HG03565 (cell line): Measurements from ENCODE around the gene RSPH10B2.
"Not testable (repeated sequence)": the region's sequence is repeated elsewhere in the genome, so short reads cannot be mapped to it uniquely, and the experiment has no call there.

ENCODE experiments used
- ATAC-seq: cut with Tn5 transposase; IDR thresholded peaks from one replicate; pipeline ENCODE4 v1.9.1; 2021; ENCODE audit warnings: mild to moderate bottlenecking, moderate library complexity; ENCODE audit not compliant: unreplicated experiment

Gene RSPH10B2

DNA sequence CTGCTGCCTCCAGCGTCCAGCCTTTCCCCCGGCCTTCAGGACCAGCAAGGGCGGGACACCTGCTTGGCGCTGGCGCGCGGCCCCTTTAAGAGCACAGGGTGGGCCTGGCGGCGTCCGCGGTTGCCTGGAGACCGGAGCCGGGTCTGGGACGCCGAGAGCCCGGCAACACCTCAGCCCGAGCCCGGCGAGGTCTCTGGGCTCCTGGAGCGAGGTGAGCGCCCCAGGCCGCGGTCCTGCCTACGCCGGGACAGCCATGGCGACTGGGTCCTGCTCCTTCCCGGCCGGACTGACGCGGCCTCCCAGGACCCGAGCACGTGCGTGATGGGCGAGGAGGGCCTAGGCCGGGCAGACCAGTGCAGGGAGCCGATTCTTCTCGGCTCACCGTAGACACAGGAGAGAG, at the start of gene RSPH10B2:
TSS of gene RSPH10B2 (plus strand) at position 140 of the 400 bp plus-strand sequence. CDS start 3,575 bp downstream, outside the sequence.
- not testable (repeated sequence) for ATAC-seq

DNA sequence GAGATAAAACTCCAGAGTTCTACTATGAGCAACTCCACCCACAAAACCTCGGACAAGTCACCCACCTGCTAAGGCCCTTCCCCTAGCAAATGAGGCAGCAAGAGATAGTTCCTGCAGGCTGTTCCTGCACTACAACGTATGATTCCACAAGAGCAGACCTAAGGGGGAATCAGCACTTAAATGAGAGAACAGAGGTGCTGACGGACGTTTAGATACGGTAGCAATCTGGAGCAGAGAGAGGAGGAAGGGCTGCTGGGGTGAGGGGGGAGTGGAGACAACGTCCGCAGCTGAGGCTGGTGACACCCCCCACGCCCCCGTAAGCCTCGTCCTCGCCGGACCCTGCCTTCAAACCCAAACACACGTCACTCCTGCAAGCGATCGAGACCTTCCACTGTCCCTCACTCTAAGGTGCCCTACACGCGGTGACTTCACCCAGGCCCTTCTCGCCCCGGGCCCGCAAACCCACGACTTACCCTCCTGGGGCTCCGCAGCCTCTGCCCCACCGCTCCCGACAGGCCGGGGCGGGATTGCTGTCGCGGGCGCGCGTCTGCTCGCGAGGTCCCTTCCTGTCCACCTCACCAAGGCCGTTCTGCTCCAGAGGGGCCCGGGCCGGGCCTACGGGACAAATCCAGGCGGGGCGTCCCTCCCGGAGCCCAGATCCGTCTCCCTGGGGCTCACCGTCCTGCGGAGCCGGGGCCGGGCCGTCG, 47.8 kb upstream of the RSPH10B2 start:
- ATAC-seq, result peak; percentile 6

- peak; percentile 84 for ATAC-seq
Observed at GRCh38 chr7:6706666-6707407, 47.1 kb upstream of the RSPH10B2 start, which contains the start of gene ZNF12. ZNF12 (minus strand) TSS chr7:6706947; CDS start chr7:6705173, 1,774 bp downstream.

DNA sequence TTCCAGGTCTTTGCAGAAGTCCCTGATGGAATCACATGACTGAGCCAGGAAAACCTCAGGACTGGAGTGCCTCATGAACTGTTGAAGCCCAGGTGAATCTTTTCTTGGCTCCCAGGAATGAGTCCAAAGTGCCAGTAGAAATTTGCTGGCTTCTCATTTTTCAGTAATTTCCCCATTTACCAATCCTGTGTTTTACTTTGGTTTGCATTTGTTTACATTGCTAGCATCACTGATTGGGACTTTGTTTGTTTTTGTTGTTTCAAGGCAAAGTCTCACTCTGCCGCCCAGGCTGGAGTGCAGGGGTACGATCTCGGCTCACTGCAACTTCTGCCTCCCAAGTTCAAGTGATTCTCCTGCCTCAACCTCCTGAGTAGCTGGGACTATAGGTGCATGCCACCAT, 45.6 kb upstream of the RSPH10B2 start:
- ATAC-seq, result no peak

DNA sequence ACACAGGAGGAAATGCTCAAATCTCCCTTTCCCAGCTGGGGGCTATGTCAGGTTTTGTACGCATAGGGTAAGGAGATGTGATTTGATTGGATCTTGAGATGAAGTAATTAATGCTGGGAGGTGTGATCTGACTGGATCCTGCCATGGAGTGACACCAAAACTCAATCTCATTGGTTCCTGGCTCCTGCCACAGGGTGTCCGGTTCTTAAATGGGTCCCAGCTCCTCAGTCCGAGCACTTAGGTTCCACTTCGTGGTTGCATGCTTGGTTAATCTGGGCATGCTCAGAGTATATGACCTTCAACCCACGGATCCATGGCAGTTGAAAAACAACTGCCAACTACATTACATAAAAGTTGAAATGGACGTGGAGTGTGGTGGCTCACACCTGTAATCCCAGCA, 44.1 kb upstream of the RSPH10B2 start:
- no peak for ATAC-seq

DNA sequence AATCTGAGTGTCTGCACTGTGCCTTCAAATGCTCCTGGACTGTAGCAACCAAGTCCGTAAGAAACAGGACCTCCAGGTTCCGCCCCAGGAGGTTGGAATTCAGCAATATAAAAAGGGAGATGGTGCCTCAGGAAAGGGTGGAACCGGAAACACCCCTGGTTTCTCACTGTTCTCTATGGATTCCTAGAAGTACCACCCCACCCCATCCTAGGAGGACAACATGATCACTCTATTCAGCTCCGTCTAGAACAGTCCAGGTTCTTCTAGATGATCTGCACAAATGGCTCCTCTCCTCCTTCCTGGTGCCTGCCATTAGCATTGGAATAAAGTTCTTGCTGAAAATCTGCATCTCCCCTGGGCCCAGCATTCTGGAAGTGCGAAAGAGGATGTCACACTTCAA, 39.5 kb upstream of the RSPH10B2 start:
- ATAC-seq, result no peak

- ATAC-seq, result not testable (repeated sequence)
Observed at GRCh38 chr7:6715898-6716297, 38.0 kb upstream of the RSPH10B2 start.

GRCh38 chr7:6718124-6718523, 35.8 kb upstream of the RSPH10B2 start:
- ATAC-seq, result no peak

DNA sequence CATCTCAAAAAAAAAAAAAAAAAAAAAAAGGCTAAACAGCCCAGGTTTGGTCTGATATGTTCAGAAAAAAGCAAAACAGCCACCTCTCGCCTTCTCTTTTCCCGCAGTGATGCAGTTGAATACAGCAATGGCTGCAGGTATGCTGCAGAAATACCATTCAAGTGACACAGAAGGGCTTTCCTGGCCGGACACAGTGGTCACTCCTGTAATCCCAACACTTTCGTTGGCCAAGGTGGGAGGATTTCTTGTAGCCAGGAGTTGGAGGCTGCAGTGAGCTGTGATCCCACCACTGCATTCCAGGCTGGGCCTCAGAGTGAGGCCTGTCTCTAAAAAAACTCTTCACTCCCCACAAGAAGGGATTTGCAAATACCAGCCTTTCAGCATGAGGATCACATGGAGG, 29.6 kb upstream of the RSPH10B2 start:
- ATAC-seq, result not testable (repeated sequence)

DNA sequence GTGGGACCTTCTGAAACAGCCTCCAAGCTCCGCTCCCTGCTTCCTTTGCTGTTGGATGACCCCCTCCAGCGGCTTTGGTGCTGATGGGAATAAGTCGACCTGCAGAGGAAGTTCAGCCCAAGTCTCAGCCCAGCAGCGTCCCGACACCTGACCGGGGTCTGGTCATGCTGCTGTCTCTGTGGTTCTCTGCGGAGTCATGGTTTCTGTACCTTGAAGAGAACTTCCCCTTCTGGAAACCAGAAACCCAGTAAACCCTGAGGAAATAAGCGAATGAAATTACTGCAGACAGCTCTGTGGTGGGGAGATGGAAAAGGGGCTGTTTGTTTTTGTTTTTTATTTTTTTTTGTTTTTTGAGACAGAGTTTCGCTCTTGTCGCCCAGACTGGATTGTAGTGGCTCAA, 28.9 kb upstream of the RSPH10B2 start:
- peak; percentile 70 for ATAC-seq

GRCh38 chr7:6726341-6726740, 27.6 kb upstream of the RSPH10B2 start:
- not testable (repeated sequence) for ATAC-seq

GRCh38 chr7:6727663-6728062, 26.2 kb upstream of the RSPH10B2 start:
- no peak for ATAC-seq

DNA sequence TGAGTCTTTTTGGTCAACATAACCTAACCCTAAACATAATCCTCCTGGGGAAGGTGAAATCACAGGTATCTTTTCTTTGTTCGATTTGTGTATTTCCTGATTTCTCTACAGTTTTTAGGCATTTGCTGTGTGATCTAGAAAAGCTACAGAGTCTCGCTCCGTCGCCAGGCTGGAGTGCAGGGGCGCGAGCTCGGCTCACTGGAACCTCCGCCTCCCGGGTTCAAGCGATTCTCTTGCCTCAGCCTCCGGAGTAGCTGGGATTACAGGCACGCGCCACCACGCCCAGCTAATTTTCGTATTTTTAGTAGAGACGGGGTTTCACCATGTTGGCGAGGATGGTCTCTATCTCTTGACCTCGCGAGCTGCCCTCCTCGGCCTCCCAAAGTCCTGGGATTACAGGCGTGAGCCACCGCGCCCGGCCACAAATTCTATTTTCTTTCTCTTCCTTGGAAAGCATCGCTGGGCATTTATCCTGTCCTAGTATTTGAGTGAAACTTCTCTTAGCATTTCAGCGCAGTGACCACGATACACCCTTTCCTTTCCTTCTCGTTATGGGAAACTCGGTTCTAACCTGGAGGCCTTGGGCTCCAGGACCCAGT, 24.9 kb upstream of the RSPH10B2 start:
- ATAC-seq, result not testable (repeated sequence)

DNA sequence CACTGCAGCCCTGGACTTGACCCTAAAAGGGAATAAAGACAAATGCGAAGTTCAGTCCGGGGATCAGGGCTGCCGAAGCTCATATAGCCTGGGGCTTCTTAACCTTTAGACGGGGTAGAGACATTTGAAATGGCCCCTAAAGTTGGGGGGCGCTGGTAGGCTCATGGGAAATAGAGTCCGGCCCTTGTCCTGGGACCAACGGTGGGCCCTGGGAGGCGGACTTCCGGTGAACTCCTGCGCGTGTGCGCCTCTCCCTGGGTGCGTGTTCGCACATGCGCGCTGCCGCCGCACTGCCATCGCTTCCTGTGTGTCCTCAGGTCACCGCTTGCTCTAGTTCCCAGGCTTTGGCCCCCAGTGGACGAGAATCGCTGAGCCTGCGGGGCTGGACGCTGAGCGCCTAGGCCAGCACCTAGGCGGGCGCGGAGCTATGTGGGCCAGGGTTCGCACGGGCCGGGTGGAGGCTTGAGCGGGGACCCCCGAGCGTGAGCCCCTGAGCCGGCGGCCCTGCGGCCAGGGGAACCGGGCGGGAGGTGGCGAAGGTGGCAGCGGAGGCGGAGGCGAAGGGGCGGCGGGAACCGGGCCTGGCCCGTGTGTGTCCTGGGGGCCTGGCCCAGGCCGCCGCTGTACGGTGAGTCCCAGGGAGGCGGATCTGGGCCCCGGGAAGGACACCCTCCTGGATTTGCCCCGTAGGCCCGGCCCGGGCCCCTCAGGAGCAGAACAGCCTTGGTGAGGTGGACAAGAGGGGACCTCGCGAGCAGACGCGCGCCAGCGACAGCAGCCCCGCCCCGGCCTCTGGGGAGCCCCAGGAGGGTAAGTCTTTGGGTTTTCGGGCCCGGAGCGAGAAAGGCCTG, 24.2 kb upstream of the RSPH10B2 start:
- ATAC-seq, result peak; percentile 86

GRCh38 chr7:6730343-6730633, 23.6 kb upstream of the RSPH10B2 start:
- ATAC-seq, result no peak

GRCh38 chr7:6738415-6738814, 15.5 kb upstream of the RSPH10B2 start:
- not testable (repeated sequence) for ATAC-seq

- not testable (repeated sequence) for ATAC-seq
Observed at GRCh38 chr7:6744410-6745100, 9.3 kb upstream of the RSPH10B2 start.

GRCh38 chr7:6749335-6749734, 4.6 kb upstream of the RSPH10B2 start:
- ATAC-seq, result not testable (repeated sequence)

GRCh38 chr7:6750173-6750572, 3.7 kb upstream of the RSPH10B2 start:
- ATAC-seq, result not testable (repeated sequence)

DNA sequence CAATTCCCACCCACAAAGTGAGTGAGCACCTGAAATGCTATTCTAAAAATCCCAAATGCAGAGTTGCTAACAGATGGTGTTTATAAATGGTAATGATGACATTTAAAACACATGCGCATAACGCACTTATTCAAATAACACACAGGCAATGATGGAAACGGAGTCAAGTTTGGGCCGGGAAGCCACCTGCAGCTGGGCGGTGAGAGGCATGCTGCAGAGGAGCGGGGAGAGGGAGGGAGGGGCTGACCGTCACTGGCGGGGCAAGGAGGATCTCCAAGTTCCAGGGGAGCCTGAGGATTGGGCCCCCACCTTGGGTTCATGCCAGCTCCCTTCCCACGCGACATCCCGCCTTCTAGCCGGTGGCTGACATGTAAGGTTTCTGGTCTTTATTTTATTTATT, 7.3 kb downstream of the RSPH10B2 start:
- not testable (repeated sequence) for ATAC-seq
